SKM-1 (cell line): Measurements from ENCODE around the gene SOCS7.
A peak's percentile ranks its signal among the peaks of the same experiment; 100 is the strongest.

Experiments used
- DNase-seq: peaks from one replicate; lab custom pipeline; 2025; ENCODE audit not compliant: unreplicated experiment; lab: John Stamatoyannopoulos, UW

SOCS7 gene

DNA sequence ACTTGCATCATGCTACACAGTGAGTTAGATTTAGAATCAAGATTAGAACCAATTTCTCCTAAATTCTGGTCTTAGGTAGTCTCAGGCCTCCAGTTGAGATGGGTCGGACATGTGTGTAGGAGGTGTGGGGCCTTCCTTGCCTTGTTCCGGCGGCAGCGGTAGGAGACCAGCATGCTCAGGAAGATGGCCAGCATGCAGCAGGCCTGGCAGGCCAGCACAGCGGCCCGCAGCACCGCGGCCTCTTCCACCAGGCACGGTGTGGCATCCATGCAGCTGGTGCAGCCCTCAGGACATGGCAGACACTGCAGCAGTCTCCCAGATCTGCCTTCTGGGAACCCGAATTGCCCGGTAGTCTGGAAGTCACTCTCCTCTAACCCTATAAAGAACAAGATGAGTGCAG lies 14.8 kb upstream of the SOCS7 start:
- no peak for DNase-seq

DNA sequence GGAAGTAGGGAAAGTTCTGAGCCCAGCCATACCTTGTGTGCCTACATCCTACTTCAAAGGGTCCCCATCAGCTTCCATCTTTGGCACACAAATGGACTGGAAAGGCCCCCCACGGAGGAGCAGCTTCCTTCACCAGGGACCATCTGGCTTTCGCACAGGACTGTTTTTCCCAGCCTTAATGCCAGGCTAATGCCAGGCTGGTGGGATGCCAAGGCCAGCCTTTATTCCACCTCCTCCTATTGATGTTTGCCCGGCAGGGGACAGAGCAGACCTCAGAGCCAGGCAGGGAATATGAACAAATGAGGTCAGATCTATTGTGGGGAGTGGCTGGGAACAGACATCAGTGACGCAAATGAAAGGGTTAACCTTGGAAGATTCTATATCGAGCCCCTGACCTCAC lies 13.6 kb upstream of the SOCS7 start:
- no peak for DNase-seq

DNA sequence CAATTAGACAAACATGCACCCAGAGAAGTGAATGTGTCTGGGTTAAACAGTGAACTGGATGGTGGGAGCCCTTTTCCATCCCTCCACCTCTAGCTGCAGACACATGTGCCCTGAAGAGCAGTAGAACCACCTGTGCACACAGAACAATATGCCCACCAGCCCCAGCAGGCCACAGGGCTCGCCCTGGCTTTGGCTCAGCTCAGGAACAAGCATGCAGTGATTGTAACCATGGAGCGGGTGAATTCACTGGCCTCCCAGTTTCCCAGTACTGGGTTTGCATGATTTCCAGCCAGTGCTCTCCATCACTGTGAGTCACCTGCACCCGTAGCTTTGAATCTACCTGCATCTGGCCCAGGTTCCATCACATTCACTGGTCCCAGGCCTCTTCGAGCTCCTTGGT lies 13.1 kb upstream of the SOCS7 start:
- no peak for DNase-seq

GRCh38 chr17:38339891-38340290 lies 11.8 kb upstream of the SOCS7 start:
- no peak for DNase-seq

DNA sequence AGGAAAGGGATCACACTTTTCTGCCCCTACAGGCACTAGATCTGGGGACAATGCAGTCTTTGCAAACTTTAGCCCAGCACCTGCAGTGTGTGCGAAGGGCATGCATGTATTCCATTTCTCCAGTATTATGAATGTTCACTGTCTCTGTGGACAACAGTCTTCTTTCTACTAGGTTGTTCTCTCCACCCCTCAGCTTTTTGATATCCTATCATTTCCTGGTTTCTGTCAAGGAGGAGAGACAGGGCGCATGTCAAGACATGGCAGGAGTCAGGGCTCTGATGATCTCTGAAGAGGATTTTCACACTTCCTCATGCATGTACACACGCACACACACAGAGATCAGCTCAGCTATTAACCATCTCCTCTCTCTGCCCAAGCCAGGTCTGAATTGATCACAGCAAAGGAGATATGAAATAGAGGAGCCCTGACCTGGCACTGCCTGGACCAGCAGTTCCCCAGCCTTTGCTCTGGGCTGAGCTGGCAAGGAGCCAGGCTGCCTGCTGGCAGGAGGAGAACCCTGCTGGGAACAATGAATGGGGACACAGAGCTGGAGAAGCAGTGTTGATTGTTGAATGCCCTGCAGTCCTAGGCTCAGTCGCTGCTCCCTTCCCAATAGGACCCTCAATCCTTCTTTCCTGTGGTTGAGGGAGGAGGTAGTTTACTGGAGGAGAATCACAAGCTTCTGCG lies 10.5 kb upstream of the SOCS7 start:
- DNase-seq = no peak

DNA sequence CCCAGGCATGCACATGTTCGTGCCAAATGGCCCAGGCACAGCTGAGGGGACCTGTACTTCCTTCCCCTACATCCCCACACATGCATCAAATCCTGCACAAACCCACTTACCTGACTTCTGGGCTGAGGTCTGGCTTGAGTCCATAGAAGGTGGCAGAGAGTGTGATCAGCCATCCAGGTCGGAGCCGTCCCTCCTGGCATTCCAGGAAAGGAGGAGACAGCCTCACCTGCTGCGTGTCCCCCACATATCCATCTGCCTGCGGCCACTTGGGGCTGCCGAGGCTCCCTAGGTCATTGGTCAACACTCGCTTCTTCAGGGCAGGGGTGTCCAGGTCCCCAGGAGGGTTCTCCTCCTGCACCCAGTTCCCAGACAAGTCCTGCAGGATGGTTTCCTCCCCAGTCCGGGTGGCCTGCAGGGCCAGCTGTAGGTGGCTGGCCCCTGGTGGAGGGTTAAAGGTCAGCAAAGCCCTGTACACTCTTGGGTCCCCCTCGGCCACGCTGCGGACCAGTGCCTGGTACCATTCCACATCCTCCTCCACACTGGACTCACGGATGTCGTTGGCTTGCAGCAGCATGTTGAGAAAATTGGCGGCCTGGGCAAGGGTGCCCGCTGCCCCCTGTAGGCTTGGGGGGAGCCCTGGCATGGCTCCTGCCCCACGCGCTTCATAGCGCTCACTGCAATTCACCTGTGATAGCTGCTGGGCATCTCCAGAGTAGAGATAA lies 8.6 kb upstream of the SOCS7 start:
- no peak for DNase-seq

- DNase-seq = no peak
These were observed 7.8 kb upstream of the SOCS7 start, which contains the start of gene GPR179 for GRCh38 chr17:38343608-38344419. GPR179 (minus strand) TSS chr17:38343956; CDS start chr17:38343789, 167 bp downstream.

DNA sequence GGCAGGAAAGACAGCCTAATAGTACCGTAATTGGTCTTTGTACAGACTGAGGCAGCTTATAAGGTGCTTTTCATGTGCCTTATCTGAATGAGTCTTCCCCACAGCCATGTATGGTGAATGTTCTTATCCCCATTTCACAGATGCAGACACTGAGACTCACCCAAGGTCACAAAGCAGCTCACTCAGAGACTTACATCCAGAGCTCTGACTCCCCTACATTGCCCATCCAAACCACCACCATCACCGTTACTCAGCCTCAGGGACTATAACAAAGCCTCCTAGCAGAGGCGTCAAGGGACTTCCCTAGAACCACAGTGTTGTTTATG lies 7.3 kb upstream of the SOCS7 start:
- DNase-seq = no peak

DNA sequence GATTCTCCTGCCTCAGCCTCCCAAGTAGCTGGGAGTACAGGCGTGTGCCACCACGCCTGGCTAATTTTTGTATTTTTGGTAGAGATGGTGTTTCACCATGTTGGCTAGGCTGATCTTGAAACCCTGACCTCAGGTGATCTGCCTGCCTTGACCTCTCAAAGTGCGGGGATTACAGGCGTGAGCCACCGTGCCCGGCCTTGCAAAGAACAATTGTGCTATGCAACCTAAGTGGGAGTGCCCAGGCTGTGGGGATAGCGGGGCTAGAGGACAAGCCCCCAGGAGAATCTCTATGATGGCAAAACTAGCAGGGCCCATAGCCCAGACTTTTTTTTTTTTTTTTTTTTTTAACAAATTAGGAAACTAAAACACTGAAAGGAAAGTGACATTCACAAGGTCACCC lies 5.9 kb upstream of the SOCS7 start:
- DNase-seq = no peak

DNA sequence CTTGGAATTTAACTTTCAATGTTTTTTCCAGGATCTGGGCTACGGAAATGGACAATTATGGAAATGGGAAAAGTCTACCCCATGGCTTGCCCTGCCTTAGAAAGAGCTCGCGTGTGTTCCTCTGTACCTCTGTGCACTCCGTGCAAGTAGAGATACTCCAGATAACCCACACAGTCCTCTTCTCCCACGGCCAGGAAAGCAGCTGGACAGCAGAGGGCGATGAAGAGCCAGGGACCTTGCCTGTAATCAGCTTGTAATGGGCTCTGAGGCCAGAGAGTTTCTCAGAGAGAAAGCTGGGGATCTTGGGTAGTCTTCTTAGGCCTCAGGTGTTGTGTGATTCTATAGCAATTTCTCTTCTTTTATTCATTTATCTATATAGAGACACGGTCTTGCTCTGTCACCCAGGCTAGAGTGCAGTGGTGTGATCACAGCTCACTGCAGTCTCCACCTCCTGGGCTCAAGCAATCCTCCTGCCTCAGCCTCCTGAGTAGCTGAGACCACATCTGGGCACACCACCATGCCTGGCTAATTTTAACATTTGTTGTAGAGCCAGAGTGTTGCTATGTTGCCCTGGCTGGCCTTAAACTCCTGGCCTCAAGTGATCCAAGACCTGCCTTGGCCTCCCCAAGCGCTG lies 2.4 kb upstream of the SOCS7 start:
- peak; percentile 87 for DNase-seq

- no peak for DNase-seq
These were observed 1.6 kb upstream of the SOCS7 start for GRCh38 chr17:38350035-38350434.

- DNase-seq = no peak
These were observed 821 bp downstream of the SOCS7 start for GRCh38 chr17:38352245-38353085.

DNA sequence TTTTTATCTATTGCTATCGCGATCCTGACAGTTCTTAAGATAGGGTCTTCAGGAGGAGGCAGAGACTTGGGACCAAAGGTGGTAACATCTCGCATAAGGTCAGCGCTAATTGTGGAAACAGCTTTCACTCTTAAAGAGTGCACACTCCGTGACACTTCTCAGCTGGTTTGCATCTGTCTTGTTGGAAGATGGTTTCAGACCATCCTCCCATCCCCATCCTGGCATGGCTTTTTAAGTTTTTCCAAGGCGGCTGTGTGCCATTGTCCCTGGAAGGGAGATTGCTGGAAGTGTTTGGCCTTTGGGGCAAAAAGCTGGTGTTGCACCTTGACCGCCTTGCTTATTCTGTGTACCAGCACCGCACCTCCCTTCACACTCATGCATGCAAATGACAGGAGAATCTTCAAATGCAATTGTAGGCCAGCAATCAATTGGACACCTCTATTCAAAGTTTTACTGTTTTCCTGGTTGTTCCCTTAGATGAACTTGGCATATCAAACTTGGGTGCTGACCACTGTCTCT lies 1.5 kb downstream of the SOCS7 start:
- DNase-seq = no peak

DNA sequence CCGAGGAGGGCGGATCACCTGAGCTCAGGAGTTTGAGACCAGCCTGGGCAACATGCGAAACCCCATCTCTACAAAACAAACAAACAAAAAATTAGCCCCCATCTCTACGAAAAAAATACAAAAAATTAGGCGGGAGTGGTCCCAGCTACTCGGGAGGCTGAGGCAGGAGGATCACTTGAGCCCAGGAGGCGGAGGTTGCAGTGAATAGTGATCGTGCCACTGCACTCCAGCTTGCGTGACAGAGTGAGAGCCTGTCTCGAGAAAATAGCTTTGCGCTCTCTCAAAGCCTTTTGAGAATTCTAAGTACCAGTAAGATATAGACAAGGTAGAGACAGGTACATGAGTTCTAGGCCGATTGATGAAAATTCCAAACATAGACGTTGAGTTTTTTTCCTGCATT lies 2.0 kb downstream of the SOCS7 start:
- no peak for DNase-seq

DNA sequence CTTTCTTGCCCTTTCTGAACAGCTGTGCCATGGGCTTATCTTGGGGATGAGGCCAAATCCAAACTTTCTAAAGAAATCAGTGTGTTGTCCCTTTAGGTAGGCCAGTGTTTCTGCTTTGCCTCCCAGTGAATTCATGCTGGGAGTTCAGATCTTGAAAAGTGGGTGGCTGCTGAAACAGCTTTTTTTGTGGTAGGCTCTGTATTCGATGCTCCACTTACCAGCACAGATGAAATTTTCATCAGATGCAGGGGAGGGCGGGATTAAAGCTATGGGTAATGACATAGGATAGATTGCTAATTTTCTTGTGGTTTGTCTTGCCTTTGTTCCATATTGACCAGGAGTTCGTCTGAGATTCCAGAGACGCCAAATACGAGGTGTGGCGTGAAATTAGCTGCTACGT lies 2.8 kb downstream of the SOCS7 start:
- no peak for DNase-seq

- no peak for DNase-seq
These were observed 3.6 kb downstream of the SOCS7 start for GRCh38 chr17:38355251-38355650.

DNA sequence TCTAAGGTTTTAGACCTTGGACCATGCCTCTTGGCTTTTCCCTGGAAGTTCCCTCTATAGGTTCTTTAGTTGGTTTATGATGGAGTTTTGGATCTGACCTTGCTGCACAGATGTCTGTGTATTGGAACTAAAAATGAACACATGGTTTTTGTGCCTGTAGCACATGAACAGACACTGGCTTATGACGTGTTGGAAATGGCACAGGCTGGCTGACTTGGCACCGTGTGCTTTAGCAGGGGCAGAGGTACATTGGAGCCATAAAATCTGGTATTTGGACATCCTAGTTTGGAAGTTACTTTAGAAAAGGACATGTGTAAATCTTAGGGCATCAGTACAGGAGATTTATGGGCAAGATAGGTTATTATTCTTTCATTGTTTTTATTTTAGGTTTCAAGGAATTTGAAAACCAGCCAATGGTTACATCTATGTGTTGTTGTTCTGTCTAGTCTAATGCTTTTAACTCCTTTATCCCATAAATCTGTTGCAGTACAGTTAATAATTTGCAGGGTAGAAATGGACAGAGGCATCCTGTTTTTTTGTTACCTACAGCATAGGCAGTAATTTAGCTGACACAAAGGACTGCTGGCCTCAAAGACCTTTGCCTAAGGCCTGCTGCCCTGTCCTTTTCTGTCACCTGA lies 6.0 kb downstream of the SOCS7 start:
- DNase-seq = no peak

- DNase-seq = no peak
These were observed 7.2 kb downstream of the SOCS7 start for GRCh38 chr17:38358586-38359513.
